Sciatic nerve (tissue), 2 donors: ENCODE results near the gene CACNA1F. TPM values are rescaled to one million over a fixed set of nuclear protein-coding genes. Genes with fewer than 3 reads are reported as not detected.
A peak's percentile ranks its signal among the peaks of the same experiment; 100 is the strongest.
"Not testable (repeated sequence)": the region's sequence is repeated elsewhere in the genome, so short reads cannot be mapped to it uniquely, and the experiment has no call there.

Source experiments
- ATAC-seq: fragments of 200-7000 bp; cut with Tn5 transposase; one replicate; pipeline ENCODE4 v1.9.1; 2020; ENCODE audit warnings: mild to moderate bottlenecking, moderate library complexity
- DNase-seq: peaks from one replicate; pipeline ENCODE4 v3.0.0-alpha.2; 2020; ENCODE audit warnings: low spot score
- intact Hi-C: fragments of 100-400 bp; cut with DNase I; formaldehyde crosslinking; loops from one replicate; pipeline ENCODE4 v1.14.2; 2022
- total RNA-seq: library from RNA; stranded (reverse); fragmentation: NEBNext Ultra II Directional; extraction: Animal tissue kit (Norgen Biotek cat#: 25700); gene quantifications from one replicate; pipeline ENCODE4 v1.2.1, GENCODE V29; 2021
- donor health status: DM: no; HTN: no; CAD: no.
- donor health status: DM: no; HTN: no; CAD: no.

CACNA1F gene
- total RNA-seq, 1 donor from 2014 or later: 0.22 TPM

DNA sequence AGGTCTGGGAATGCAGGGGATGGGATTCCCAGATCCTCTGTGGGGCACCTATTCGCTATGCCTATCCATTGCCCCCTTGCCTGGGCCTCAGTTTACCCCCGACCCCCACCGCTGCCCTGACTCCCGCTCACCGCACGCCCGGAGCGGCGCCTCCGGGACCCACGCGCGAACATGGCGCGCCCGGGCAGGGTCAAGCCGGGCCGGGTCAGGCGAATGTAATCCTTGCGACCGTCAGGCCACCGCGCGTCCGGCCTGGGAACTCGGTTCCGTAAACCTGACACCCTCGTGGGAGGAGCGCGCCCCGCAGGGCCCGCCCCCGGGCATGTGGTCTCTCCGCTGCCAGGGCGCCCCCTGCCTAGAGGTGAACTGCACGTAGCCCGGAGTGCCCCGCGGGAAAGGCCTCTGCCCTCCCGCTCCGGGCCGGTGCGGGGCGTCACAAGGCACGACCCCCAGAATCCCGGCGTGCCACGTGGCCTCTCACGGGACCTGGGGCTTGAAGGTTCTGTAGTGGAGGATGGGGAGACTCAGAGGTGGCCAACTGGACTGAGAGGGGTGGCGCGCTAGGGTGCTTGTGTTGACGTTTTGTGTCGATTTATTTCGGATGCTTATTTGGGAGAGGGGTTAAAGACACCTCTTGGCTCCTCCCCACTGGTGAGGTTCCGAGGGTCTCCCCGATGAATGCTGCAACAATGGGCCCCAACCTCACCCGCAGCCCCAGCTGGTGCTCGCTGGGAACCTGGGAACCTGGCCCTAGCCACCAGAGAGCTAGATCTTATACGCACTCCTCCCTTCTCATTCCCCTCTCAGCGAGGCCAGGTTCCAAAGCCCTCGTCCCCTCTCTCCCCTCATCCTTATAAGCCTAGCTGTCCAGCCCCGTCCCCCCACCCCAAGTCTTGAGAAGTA, 46.8 kb downstream of the CACNA1F start, which contains the start of gene PRICKLE3:
Gene PRICKLE3 (minus strand): TSS at position 249 of the 903 bp plus-strand sequence. CDS start 76 bp downstream, at position 173.
- intact Hi-C loops: no loop called here
- ATAC-seq: peak; percentile 38
- peak; percentile 90 for DNase-seq

DNA sequence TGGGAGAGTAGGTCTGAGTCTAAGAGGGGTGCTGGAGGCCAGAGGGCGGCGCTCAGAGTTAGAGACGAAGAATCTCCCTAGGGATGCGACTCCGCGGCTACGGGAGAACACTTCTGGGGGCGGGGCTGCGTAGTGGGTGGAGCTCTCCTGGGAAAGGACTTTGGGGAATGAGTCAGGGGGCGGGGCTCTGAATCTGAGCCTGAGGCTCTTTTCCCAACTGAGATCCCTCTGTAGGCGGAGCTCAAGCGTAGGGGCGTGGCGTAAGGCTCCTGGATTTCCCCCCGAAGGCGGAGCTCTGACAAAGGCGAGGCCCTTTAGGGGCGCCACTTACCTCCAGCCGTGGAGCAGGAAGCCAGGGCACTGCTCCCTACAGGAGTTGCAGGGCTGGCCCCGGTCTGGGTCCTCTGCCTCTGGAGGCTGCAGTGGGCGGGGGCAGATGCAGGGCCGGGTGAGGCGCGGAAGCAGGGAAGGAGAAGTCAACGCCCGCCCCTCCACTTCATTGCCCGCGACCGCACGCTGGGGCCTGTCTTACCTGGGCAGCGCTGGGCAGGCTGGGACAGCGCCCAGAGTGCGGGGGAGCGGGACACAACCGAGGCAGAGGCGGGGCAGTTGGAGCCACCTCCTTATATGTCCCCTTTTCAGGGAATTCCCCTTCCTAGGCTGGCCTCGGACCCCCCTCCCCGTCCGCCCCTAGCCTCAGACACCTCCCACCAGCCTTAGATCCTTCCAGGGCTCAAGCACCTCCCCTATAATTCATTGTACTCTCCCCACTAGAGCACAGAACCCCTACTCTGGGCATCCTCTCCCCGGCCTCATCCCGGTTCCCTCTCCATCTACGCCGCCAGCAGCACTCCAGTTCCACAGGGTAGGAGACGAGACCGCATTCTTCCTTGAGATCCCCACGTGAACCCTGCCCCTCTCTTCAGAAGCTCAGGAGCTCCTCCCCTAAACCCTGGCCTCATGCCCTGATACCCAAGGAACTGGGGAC, 48.6 kb downstream of the CACNA1F start:
- ATAC-seq: peak; percentile 87
- peak; percentile 93 for DNase-seq
- intact Hi-C loops: no loop called here

DNA sequence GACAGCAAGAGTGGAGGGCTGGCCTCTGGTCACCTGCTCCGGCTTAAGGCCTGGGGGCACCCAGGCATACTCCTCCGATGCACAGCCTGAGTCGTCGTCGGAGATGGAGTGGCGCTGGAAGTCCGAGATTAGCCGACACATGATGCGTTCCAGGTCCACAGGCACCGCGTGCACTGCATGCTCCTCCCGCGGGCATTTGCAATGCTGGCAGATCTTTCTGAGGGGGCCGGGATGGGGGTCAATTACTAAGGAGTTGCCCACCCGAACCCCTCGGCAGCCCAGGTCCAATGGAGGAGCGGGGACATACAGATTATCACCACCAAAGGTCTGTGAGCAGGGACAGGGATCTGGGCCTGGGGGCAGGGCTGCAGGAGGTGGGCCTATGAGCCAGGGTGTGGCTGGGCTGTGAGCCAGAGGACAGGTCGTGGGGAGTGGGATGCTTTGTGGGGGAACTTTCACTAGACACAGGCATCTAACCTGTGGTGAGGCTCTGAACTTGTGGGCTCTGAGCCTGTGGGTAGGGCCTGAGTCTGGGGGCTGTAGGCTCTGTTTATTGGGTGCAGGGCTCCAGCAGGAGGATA, 49.3 kb downstream of the CACNA1F start:
- no peak for DNase-seq
- ATAC-seq: peak; percentile 1
- intact Hi-C loops: loop anchor here (2.0 kb wide), 1 partner anchor 73 kb away; no protein-coding TSS in a partner anchor

DNA sequence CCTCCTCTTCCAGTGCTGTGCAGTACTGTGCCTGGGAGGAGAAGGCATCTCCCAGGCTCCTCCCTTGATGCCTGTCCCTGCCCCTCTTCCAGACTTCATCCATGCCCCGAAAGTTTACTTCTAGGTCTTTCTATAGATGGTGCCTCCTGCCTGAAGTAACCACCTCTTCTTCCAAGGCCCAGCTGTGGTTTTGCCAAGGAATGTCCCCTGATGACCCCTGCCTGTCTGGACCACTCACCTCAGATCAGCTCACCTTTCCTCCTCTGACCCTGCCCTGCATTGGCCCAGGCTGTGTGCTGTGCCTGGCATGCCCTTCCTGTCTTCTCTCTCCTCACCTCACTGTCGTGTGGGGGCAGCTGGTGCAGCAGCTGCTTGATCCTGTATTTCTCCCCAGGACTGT, 53.8 kb downstream of the CACNA1F start:
- intact Hi-C loops: no loop called here
- ATAC-seq (no peak), DNase-seq (no peak)

DNA sequence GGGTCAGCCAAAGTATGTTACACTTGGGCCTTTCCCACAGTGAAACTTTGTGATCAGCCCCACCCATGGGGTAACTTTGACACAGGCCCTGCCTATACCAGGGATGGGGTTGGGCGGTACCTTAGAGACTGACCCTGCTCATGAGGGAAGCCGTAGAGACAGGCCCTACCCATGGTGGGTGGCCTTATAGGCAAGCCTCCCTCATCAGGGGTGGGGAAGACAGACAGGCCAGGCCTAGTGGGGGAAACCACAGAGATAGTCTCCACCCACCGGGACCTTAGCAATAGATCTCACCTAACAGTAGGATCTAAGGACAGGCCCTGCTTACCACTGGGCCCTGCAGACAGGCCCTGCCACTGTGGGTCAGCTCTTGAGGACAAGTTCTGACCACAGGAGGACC, 54.6 kb downstream of the CACNA1F start:
- intact Hi-C loops: no loop called here

DNA sequence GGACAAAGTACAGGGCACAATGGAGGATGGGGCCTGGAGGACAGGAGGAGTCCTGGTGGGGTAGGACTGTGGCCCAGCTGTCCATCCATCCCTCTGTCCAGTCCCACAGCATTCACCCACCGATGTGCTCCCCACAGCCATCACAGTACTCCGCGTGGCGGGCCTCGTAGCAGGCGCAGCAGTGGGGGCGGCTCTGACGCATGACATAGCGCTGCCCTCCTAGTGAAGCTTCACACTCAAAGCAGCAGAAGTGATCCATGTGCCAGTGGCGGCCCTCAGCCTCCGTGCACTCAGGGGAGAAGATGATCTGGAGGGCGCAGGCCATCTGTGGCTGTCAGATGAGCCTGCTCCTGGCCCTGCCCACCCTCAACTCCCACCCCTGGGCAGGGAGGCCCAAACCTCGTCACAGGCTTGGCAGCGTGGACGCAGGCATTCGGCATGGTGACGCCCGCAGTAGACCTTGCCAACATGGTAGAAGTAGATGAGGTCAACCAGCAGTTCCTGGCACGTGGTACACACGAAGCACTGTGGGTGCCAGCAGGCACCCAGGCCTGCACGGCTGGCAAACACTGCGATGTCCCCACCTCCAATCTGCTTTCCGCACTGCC, 55.2 kb downstream of the CACNA1F start:
- ATAC-seq (no peak), DNase-seq (no peak)
- intact Hi-C loops: no loop called here

More for the DNA sequence above, 54.6 kb downstream of the CACNA1F start:
- no peak for ATAC-seq
- DNase-seq: no peak

DNA sequence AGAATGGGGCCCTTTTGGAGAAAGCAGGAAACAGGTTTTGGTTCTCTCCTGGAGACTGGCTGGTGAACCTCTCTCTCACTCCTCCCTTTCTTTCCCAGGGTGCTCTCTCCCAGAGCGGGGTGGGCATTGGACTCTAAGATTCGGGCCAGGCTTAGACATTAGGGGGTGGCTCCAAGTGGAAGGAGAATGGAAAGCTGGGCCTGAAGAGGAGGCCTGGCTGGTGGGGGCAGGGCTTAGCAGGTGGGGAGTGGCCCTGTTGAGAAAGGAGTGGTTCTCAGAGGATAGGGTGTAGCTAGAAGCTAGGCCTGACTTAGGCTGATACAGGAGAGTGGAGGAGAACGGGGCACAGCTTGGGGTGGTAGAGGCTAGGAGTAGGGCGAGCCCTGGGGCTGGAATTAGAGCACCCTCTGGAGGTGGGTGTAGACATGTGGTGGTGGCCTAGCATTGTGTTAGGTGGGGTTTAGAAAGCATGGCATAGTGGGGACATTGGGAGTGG, 55.8 kb downstream of the CACNA1F start:
- ATAC-seq (peak; percentile 39), DNase-seq (no peak)
- intact Hi-C loops: no loop called here

DNA sequence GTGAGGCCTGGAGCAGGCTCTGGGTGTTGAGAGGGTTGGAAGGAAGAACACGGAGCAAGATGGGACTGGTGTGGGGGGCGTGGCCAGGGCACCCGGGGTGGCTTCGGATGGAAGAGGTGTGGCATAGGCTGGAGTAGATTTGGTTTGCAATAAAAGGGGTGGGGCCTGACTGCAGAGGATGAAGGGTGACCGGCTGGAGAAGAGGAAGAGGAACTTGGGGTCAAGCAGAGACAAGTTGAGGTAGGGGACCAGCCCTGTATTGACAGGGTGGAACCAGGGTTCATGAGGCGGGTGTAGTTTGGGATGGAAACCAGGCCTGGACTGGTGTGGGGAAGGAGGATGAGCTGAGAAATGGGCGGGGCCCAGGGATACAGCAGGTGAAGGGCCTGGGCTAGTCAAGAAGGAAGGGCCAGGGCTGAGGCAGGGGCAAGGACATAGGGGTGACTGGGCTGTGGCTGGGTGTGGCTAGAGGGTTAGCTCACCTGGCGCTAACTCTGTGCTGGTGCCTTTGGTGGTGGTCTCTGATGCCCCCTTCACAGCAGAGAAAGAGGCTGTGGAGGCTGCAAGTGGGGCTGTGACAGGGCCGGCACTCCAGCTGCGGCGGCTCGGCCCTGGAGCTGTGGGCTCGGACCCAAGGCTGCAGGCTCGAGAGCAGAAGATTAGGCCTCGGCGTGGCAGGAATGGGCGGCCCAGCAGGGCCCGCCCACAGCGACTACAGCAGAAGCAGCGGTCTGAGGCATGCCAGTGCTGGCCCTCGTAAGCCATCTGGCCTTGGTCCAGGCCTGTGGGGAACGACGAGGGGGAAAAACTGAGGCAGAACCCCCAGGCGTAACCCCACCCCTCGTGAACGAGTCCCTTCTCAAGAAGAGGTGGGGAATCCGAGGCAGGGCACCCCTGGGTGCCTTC, 56.5 kb downstream of the CACNA1F start:
- ATAC-seq (no peak), DNase-seq (peak; percentile 60)
- intact Hi-C loops: no loop called here

DNA sequence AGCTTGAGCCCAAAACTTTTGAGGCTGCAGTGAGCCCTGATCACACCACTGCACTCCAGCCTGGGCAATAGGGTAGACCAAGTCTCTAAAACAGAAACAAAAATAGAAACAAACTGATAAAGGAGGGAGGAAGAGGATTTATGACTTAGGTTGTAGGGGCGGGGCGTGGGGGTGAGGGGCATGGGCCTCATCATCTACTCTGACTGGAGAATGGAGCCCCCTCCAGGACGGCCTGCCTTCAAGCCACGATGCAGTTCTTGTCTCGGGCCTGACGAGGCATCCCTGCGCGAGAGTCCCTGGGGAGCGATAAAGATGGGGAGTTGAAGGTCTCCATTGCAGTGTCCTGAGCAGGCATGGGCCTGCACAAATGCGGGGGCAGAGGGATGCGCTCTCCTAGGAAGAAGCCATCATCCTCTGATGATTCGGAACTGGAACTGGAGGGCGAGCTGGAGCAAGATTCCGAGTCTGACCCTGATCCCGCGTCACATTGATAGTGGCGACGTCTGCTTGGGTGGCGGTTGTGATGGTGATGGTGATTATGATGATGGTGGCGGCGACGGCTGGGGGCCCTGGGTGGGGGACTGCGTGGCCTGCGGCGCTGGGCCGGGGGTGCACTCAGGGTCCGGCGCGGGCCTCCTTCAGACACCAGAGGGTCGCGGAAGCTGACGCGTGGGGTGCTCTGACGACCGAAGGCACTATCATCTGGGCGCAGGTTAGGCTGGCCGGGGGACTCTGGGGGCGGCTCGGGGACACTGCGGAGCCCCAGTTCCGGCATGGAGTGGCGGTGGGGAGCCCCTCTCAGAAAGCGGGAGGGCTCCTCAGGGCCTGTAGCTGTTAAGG, 57.5 kb downstream of the CACNA1F start:
- ATAC-seq (no peak), DNase-seq (no peak)
- intact Hi-C loops: no loop called here

DNA sequence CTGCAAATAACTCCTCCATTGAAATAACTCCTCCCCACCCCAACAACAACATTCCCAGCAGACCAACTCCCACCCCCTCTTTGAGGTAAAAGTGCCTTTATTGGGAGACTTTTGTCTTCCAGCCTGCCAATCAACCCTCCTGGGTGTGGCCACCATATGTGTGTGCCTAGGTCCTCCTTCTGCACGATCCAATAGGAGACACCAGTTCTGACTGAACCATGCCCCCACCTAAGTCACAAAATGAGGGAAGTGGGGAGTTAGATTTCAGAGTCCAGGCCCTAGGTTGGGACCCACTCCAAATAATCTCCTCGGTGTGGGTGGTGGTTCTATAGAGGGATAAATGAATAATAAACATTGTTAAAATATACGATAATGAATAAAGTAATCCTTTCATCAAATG, 58.4 kb downstream of the CACNA1F start:
- intact Hi-C loops: no loop called here
- ATAC-seq: no peak
- no peak for DNase-seq

DNA sequence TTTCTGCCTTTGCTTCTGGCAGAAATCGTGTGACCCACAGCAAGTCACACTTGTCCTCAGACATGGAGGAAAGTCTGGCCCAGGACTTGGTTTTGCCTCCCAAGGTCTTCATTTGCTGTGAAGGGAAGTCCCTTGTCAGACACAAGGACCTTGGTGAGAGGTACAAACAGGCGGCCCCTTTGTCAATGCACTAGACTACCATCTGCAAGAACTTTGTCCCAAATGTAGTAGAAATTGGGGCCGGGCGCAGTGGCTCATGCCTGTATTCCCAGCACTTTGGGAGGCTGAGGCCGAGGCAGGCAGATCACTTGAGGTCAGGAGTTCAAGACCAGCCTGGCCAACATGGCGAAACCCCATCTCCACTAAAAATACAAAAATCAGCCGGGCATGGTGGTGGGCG, 59.6 kb downstream of the CACNA1F start:
- ATAC-seq, intact Hi-C loops, DNase-seq: not testable (repeated sequence)

DNA sequence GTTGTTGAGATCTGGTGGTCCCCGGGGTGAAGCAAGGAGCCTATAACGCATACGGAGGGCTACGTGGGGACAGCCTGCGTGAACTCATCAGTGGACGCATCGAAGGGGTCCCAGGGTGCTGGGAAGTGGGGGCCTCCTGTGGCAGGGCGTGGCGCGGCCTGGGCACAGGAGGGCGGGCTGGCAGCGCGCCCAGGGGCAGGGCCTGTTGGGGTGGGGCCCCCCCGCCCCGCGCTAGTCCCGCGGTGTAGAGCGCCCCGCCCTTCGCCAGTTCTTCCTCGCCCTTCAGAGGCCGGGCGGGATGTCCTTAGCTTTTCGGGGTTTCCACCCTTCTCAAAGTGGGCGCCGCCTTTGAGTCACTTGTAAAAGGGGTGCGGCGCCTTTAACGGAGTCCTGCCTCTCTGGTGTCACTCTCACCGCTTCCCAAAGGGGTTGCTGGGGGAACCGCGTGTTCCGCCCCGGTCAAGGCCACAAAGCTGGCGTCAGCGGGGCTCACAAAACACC, 60.8 kb downstream of the CACNA1F start:
- peak; percentile 77 for DNase-seq
- peak; percentile 83 for ATAC-seq
- intact Hi-C loops: no loop called here

DNA sequence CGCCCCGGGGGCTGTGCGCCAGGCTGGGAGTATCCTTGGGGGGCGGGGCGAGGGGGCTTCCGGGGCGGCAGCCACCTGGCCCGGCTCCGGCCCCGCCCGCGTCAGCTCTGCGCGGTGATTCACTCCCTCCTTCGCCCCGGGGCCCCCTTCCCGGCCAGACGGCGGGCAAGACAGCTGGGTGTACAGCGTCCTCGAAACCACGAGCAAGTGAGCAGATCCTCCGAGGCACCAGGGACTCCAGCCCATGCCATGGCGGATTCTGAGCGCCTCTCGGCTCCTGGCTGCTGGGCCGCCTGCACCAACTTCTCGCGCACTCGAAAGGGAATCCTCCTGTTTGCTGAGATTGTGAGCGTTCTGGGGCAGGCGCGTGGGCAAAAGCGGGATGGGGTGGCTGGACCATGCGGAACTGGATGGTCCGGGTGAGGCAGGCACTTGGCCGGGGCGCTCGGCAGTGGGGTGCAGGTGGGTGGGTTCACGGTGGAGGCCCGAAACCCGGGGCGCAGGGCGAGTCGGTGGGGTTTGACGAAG, 61.3 kb downstream of the CACNA1F start, which contains the start of gene PLP2:
Gene PLP2 (plus strand): TSS at position 147 of the 528 bp plus-strand sequence. CDS start 103 bp downstream, at position 250.
- no peak for DNase-seq
- intact Hi-C loops: no loop called here
- ATAC-seq: peak; percentile 28

DNA sequence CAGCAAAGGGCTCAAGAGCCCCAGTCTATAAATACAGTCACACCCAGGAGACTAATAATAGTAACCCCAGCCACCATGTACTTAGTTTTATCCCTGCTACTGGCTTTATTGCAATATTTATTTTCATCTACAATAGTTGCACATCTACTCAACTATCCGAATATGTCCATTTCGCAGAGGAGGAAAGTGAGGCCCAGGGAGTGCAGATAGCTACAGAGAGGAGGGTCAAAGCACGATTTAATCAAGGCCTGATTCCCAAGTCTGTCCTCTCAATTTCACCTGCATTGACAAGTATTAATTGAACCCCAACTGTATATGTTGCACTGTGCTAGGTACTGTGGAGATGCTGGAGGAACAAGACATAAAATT, 65.4 kb downstream of the CACNA1F start:
- DNase-seq (no peak), ATAC-seq (no peak)
- intact Hi-C loops: no loop called here

DNA sequence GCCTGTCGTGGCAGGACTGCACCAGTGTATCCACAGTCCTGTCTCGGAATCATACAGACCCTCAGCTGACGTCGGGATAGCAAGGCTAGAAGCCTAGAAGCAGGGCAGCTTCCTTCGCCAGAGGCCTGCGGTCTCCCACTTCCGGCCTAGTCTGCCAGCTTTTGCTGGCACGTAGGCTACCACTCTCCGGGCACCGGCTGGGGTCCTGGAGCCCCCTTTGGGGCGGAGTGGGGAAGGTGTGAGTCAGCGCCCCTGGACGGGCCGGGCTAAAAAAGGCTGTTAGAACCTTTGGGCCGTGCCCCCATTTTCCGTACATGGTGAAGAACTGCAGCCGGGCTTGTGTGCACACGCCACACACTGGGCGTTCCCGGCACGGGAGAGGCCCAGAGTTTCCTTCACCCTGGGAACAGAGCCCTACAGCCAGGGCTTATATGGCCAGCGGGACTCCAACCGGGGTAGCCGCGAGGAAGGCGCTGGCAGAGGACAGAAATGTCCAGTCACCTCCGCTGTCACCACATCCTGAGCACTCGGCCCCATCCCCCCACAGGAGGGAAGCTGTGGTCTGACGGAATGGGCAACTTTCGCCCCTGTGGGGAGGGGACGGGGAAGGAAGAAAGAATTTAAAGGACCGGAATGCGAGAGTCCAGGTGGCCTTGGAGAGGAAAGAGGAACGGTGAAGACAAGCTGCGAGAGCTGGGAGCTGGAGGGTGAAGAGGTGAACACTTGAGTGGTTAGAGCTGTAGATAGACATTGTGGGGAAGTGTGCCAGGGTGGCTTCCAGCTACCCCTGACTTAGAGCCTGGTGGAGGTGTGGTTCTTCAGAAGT, 66.0 kb downstream of the CACNA1F start:
- intact Hi-C loops: no loop called here
- peak; percentile 76 for DNase-seq

More for the DNA sequence above, 66.0 kb downstream of the CACNA1F start:
- ATAC-seq: peak; percentile 67
